Measurements from ENCODE around the gene TMCO6.
"Not testable (repeated sequence)": the region's sequence is repeated elsewhere in the genome, so short reads cannot be mapped to it uniquely, and the experiment has no call there.

Gene TMCO6

GRCh38 chr5:140603446-140603698, 35.9 kb upstream of the TMCO6 start:
- H3K9me3 ChIP-seq (ENCODE audit: control insufficient read depth, low read length); H3K4me3 ChIP-seq (ENCODE audit: insufficient read depth, low read depth, low read length); H3K36me3 ChIP-seq (ENCODE audit: control insufficient read depth, insufficient read depth, low read length); H3K4me1 ChIP-seq (ENCODE audit: control insufficient read depth, insufficient read depth, low read length); H3K27ac ChIP-seq (ENCODE audit: insufficient read depth, low read depth, low read length, poor library complexity, severe bottlenecking); H3K27me3 ChIP-seq (ENCODE audit: control insufficient read depth, insufficient read depth, low read length, poor library complexity, severe bottlenecking): not testable (repeated sequence)
- 91 to 92% methylated on average over 4 of the region's 4 CpGs for WGBS, 2 experiments

GRCh38 chr5:140603734-140604133, 35.5 kb upstream of the TMCO6 start:
- Histone ChIP-seq H3K4me3 (ENCODE audit: insufficient read depth, low read depth, low read length) (no peak overlapping the region), H3K27me3 (ENCODE audit: control insufficient read depth, insufficient read depth, low read length, poor library complexity, severe bottlenecking) (no peaks in the 10 kb centered on the region), H3K27ac (ENCODE audit: insufficient read depth, low read depth, low read length, poor library complexity, severe bottlenecking) (no peak overlapping the region), H3K36me3 (ENCODE audit: control insufficient read depth, insufficient read depth, low read length) (no peaks in the 10 kb centered on the region), H3K4me1 (ENCODE audit: control insufficient read depth, insufficient read depth, low read length) (no peaks in the 10 kb centered on the region), H3K9me3 (ENCODE audit: control insufficient read depth, low read length) (no peaks in the 10 kb centered on the region)
- 86 to 94% methylated on average over 2 of the region's 2 CpGs for WGBS, 2 experiments

GRCh38 chr5:140605879-140606278, 33.4 kb upstream of the TMCO6 start:
- H3K27me3 ChIP-seq (ENCODE audit: control insufficient read depth, insufficient read depth, low read length, poor library complexity, severe bottlenecking) = no peaks in the 10 kb centered on the region
- 92 to 94% methylated on average over 3 of the region's 3 CpGs for WGBS, 2 experiments
- H3K4me1 ChIP-seq (ENCODE audit: control insufficient read depth, insufficient read depth, low read length) = no peaks in the 10 kb centered on the region
- H3K27ac ChIP-seq (ENCODE audit: insufficient read depth, low read depth, low read length, poor library complexity, severe bottlenecking) = no peak overlapping the region
- no peak overlapping the region for H3K4me3 ChIP-seq (ENCODE audit: insufficient read depth, low read depth, low read length)
- H3K9me3 ChIP-seq (ENCODE audit: control insufficient read depth, low read length) = no peaks in the 10 kb centered on the region
- H3K36me3 ChIP-seq (ENCODE audit: control insufficient read depth, insufficient read depth, low read length) = no peaks in the 10 kb centered on the region

- Histone ChIP-seq H3K27me3 (ENCODE audit: control insufficient read depth, insufficient read depth, low read length, poor library complexity, severe bottlenecking) (no peaks in the 10 kb centered on the region), H3K9me3 (ENCODE audit: control insufficient read depth, low read length) (no peaks in the 10 kb centered on the region), H3K36me3 (ENCODE audit: control insufficient read depth, insufficient read depth, low read length) (no peaks in the 10 kb centered on the region), H3K4me3 (ENCODE audit: insufficient read depth, low read depth, low read length) (no peak overlapping the region), H3K4me1 (ENCODE audit: control insufficient read depth, insufficient read depth, low read length) (no peaks in the 10 kb centered on the region), H3K27ac (ENCODE audit: insufficient read depth, low read depth, low read length, poor library complexity, severe bottlenecking) (no peak overlapping the region)
- 90% methylated on average over 2 of the region's 2 CpGs; no CpG with 5 or more reads in 1 of the 2 experiments for WGBS, 2 experiments
These were observed 32.2 kb upstream of the TMCO6 start for GRCh38 chr5:140607031-140607430.

- Histone ChIP-seq H3K36me3 (ENCODE audit: control insufficient read depth, insufficient read depth, low read length) (no peaks in the 10 kb centered on the region), H3K9me3 (ENCODE audit: control insufficient read depth, low read length) (no peaks in the 10 kb centered on the region), H3K4me3 (ENCODE audit: insufficient read depth, low read depth, low read length) (no peak overlapping the region), H3K27me3 (ENCODE audit: control insufficient read depth, insufficient read depth, low read length, poor library complexity, severe bottlenecking) (no peaks in the 10 kb centered on the region), H3K27ac (ENCODE audit: insufficient read depth, low read depth, low read length, poor library complexity, severe bottlenecking) (no peak overlapping the region), H3K4me1 (ENCODE audit: control insufficient read depth, insufficient read depth, low read length) (no peaks in the 10 kb centered on the region)
These were observed 30.5 kb upstream of the TMCO6 start for GRCh38 chr5:140608722-140609121.

- WGBS, 2 experiments = 85 to 94% methylated on average over 4 of the region's 4 CpGs
These were observed 30.1 kb upstream of the TMCO6 start for GRCh38 chr5:140609126-140609525.

GRCh38 chr5:140611020-140611521, 28.2 kb upstream of the TMCO6 start:
- Histone ChIP-seq H3K4me1 (ENCODE audit: control insufficient read depth, insufficient read depth, low read length) (no peaks in the 10 kb centered on the region), H3K36me3 (ENCODE audit: control insufficient read depth, insufficient read depth, low read length) (no peaks in the 10 kb centered on the region), H3K4me3 (ENCODE audit: insufficient read depth, low read depth, low read length) (no peak overlapping the region), H3K27ac (ENCODE audit: insufficient read depth, low read depth, low read length, poor library complexity, severe bottlenecking) (no peak overlapping the region), H3K9me3 (ENCODE audit: control insufficient read depth, low read length) (no peaks in the 10 kb centered on the region), H3K27me3 (ENCODE audit: control insufficient read depth, insufficient read depth, low read length, poor library complexity, severe bottlenecking) (no peaks in the 10 kb centered on the region)
- 97 to 100% methylated on average over 2 of the region's 2 CpGs for WGBS, 2 experiments

More at GRCh38 chr5:140609126-140609525, 30.1 kb upstream of the TMCO6 start:
- Histone ChIP-seq H3K9me3 (ENCODE audit: control insufficient read depth, low read length) (no peaks in the 10 kb centered on the region), H3K27me3 (ENCODE audit: control insufficient read depth, insufficient read depth, low read length, poor library complexity, severe bottlenecking) (no peaks in the 10 kb centered on the region), H3K36me3 (ENCODE audit: control insufficient read depth, insufficient read depth, low read length) (no peaks in the 10 kb centered on the region), H3K27ac (ENCODE audit: insufficient read depth, low read depth, low read length, poor library complexity, severe bottlenecking) (no peak overlapping the region), H3K4me3 (ENCODE audit: insufficient read depth, low read depth, low read length) (no peak overlapping the region), H3K4me1 (ENCODE audit: control insufficient read depth, insufficient read depth, low read length) (no peaks in the 10 kb centered on the region)

GRCh38 chr5:140622301-140622700, 16.9 kb upstream of the TMCO6 start:
- 90% methylated on average over 3 of the region's 3 CpGs for WGBS, 2 experiments
- H3K4me3 ChIP-seq (ENCODE audit: insufficient read depth, low read depth, low read length) = no peak overlapping the region
- H3K27ac ChIP-seq (ENCODE audit: insufficient read depth, low read depth, low read length, poor library complexity, severe bottlenecking) = no peak overlapping the region
- no peaks in the 10 kb centered on the region for H3K36me3 ChIP-seq (ENCODE audit: control insufficient read depth, insufficient read depth, low read length)
- no peaks in the 10 kb centered on the region for H3K4me1 ChIP-seq (ENCODE audit: control insufficient read depth, insufficient read depth, low read length)
- no peaks in the 10 kb centered on the region for H3K9me3 ChIP-seq (ENCODE audit: control insufficient read depth, low read length)
- no peaks in the 10 kb centered on the region for H3K27me3 ChIP-seq (ENCODE audit: control insufficient read depth, insufficient read depth, low read length, poor library complexity, severe bottlenecking)

- not testable (repeated sequence) for H3K27me3 ChIP-seq (ENCODE audit: control insufficient read depth, insufficient read depth, low read length, poor library complexity, severe bottlenecking); H3K4me3 ChIP-seq (ENCODE audit: insufficient read depth, low read depth, low read length); H3K27ac ChIP-seq (ENCODE audit: insufficient read depth, low read depth, low read length, poor library complexity, severe bottlenecking)
These were observed 16.2 kb upstream of the TMCO6 start for GRCh38 chr5:140623061-140623460.

GRCh38 chr5:140624886-140625285, 14.4 kb upstream of the TMCO6 start:
- 86 to 90% methylated on average over 10 of the region's 10 CpGs for WGBS, 2 experiments
- H3K27me3 ChIP-seq (ENCODE audit: control insufficient read depth, insufficient read depth, low read length, poor library complexity, severe bottlenecking); H3K4me1 ChIP-seq (ENCODE audit: control insufficient read depth, insufficient read depth, low read length); H3K4me3 ChIP-seq (ENCODE audit: insufficient read depth, low read depth, low read length); H3K9me3 ChIP-seq (ENCODE audit: control insufficient read depth, low read length); H3K36me3 ChIP-seq (ENCODE audit: control insufficient read depth, insufficient read depth, low read length); H3K27ac ChIP-seq (ENCODE audit: insufficient read depth, low read depth, low read length, poor library complexity, severe bottlenecking): not testable (repeated sequence)

More at GRCh38 chr5:140623061-140623460, 16.2 kb upstream of the TMCO6 start:
- H3K4me1 ChIP-seq (ENCODE audit: control insufficient read depth, insufficient read depth, low read length); H3K9me3 ChIP-seq (ENCODE audit: control insufficient read depth, low read length); H3K36me3 ChIP-seq (ENCODE audit: control insufficient read depth, insufficient read depth, low read length): not testable (repeated sequence)

- WGBS, 2 experiments = 85 to 86% methylated on average over 6 of the region's 6 CpGs
- Histone ChIP-seq H3K9me3 (ENCODE audit: control insufficient read depth, low read length) (no peaks in the 10 kb centered on the region), H3K4me3 (ENCODE audit: insufficient read depth, low read depth, low read length) (no peak overlapping the region), H3K27me3 (ENCODE audit: control insufficient read depth, insufficient read depth, low read length, poor library complexity, severe bottlenecking) (peaks cover 31% of the 10 kb centered on the region), H3K36me3 (ENCODE audit: control insufficient read depth, insufficient read depth, low read length) (no peaks in the 10 kb centered on the region), H3K27ac (ENCODE audit: insufficient read depth, low read depth, low read length, poor library complexity, severe bottlenecking) (no peak overlapping the region), H3K4me1 (ENCODE audit: control insufficient read depth, insufficient read depth, low read length) (no peaks in the 10 kb centered on the region)
These were observed 11.3 kb upstream of the TMCO6 start for GRCh38 chr5:140627972-140628371.

Measured in ectodermal cell (in vitro differentiated cells).